ENCODE data around the gene STEAP2.

- no peak for TF ChIP-seq POLR2A (IDR thresholded peaks at IDR 0.05)
- TF ChIP-seq CTCF (IDR thresholded peaks at IDR 0.05), result no peak
Measured at GRCh38 chr7:90181485-90181884, 30.1 kb upstream of the STEAP2 start.
